Measurements from ENCODE around the gene DLGAP1. TPM values are rescaled to one million over a fixed set of nuclear protein-coding genes. Genes with fewer than 3 reads are reported as not detected.

DLGAP1 gene
- total and polyA plus RNA-seq, 2 donors (not counting 1 experiment from before 2014, with no cell fraction given): 0.07 to 0.61 TPM

- DNase-seq: no peak
- Histone ChIP-seq H3K4me2 (replicated peaks; ENCODE audit: low read depth, low read length, poor library complexity, severe bottlenecking) (no peak overlapping the region), H3K4me3 (ENCODE audit: control extremely low read depth in 1 of 5, extremely low read depth in 1 of 5, insufficient read depth in 1 of 5, low read depth in 2 of 5, low read length in 4 of 5) (no peak overlapping the region), H3K36me3 (replicated peaks in 1 of 2; ENCODE audit: control extremely low read depth in 1 of 2, control insufficient read depth in 1 of 2, extremely low read depth in 1 of 2, insufficient read depth in 2 of 2, low read length in 1 of 2) (no peaks in the 10 kb centered on the region), H3K27ac (ENCODE audit: low read length in 2 of 2) (no peak overlapping the region), H3K4me1 (ENCODE audit: control insufficient read depth in 2 of 2, insufficient read depth in 2 of 2, low read length in 2 of 2) (no peaks in the 10 kb centered on the region), H3K9ac (ENCODE audit: low read length) (no peak overlapping the region), H4K20me1 (ENCODE audit: control insufficient read depth, insufficient read depth, low read length, poor library complexity, severe bottlenecking) (no peaks in the 10 kb centered on the region), H2AFZ (ENCODE audit: insufficient read depth, low read depth, low read length, poor library complexity, severe bottlenecking) (no peak overlapping the region), H3K27me3 (replicated peaks in 1 of 4; ENCODE audit: control extremely low read depth in 1 of 4, control insufficient read depth in 3 of 4, insufficient read depth in 4 of 4, low read length in 3 of 4) (peaks cover 0 to 3% (median 0%) of the 10 kb centered on the region in 4 experiments), H3K9me3 (ENCODE audit: control extremely low read depth in 1 of 3, control insufficient read depth in 2 of 3, insufficient read depth in 1 of 3, low read length in 2 of 3) (peaks cover 0 to 1% (median 0%) of the 10 kb centered on the region in 3 donors), H3K79me2 (ENCODE audit: control insufficient read depth, insufficient read depth, low read length) (no peaks in the 10 kb centered on the region)
- WGBS (ENCODE audit: insufficient coverage): 94% methylated on average over 2 of the region's 5 CpGs
- POLR2A ChIA-PET: no interaction called here
- TF ChIP-seq CTCF (IDR thresholded peaks at IDR 0.05): no peak
- TF ChIP-seq EZH2 (IDR thresholded peaks at IDR 0.05; ENCODE audit: borderline replicate concordance, insufficient read depth, low read depth, low read length, poor library complexity, severe bottlenecking): no peak
- H3K27ac Mint-ChIP-seq: no peak overlapping the region
- H3K4me1 Mint-ChIP-seq: no peaks in the 10 kb centered on the region
- no peak for ATAC-seq (ENCODE audit: low read depth)
- H3K9me3 Mint-ChIP-seq (ENCODE audit: insufficient read depth): peaks cover 4% of the 10 kb centered on the region
- peaks cover 19% of the 10 kb centered on the region for H3K27me3 Mint-ChIP-seq
- CTCF ChIA-PET: interaction anchor here (0.8 to 1.7 kb wide), 2 partner anchors 8 to 13 kb away, joined by 3 to 7 read pairs; no protein-coding TSS in a partner anchor
- intact Hi-C loops (cut with micrococcal nuclease): no loop called here
- H3K4me3 Mint-ChIP-seq: no peak overlapping the region
Measured at GRCh38 chr18:3679241-3679640, 775.9 kb downstream of the DLGAP1 start.

GRCh38 chr18:3675994-3676393, 779.1 kb downstream of the DLGAP1 start:
- Histone ChIP-seq H3K9ac (ENCODE audit: low read length) (no peak overlapping the region), H3K4me2 (replicated peaks; ENCODE audit: low read depth, low read length, poor library complexity, severe bottlenecking) (no peak overlapping the region), H3K27me3 (replicated peaks in 1 of 4; ENCODE audit: control extremely low read depth in 1 of 4, control insufficient read depth in 3 of 4, insufficient read depth in 4 of 4, low read length in 3 of 4) (peaks cover 0 to 3% (median 0%) of the 10 kb centered on the region in 4 experiments), H3K9me3 (ENCODE audit: control extremely low read depth in 1 of 3, control insufficient read depth in 2 of 3, insufficient read depth in 1 of 3, low read length in 2 of 3) (peaks cover 0 to 1% (median 0%) of the 10 kb centered on the region in 3 donors), H3K4me3 (ENCODE audit: control extremely low read depth in 1 of 5, extremely low read depth in 1 of 5, insufficient read depth in 1 of 5, low read depth in 2 of 5, low read length in 4 of 5) (no peak overlapping the region), H3K27ac (ENCODE audit: low read length in 2 of 2) (no peak overlapping the region), H4K20me1 (ENCODE audit: control insufficient read depth, insufficient read depth, low read length, poor library complexity, severe bottlenecking) (no peaks in the 10 kb centered on the region), H2AFZ (ENCODE audit: insufficient read depth, low read depth, low read length, poor library complexity, severe bottlenecking) (no peak overlapping the region), H3K4me1 (ENCODE audit: control insufficient read depth in 2 of 2, insufficient read depth in 2 of 2, low read length in 2 of 2) (no peaks in the 10 kb centered on the region), H3K36me3 (replicated peaks in 1 of 2; ENCODE audit: control extremely low read depth in 1 of 2, control insufficient read depth in 1 of 2, extremely low read depth in 1 of 2, insufficient read depth in 2 of 2, low read length in 1 of 2) (no peaks in the 10 kb centered on the region), H3K79me2 (ENCODE audit: control insufficient read depth, insufficient read depth, low read length) (no peaks in the 10 kb centered on the region)
- CTCF ChIA-PET: interaction anchor here (3.3 kb wide), 1 partner anchor 11 kb away, joined by 20 read pairs; no protein-coding TSS in a partner anchor
- Mint-ChIP-seq H3K27me3 (peaks cover 16% of the 10 kb centered on the region), H3K9me3 (ENCODE audit: insufficient read depth) (no peaks in the 10 kb centered on the region), H3K4me1 (no peaks in the 10 kb centered on the region), H3K27ac (no peak overlapping the region), H3K4me3 (no peak overlapping the region)
- intact Hi-C loops (cut with micrococcal nuclease): no loop called here
- no peak for TF ChIP-seq EZH2 (IDR thresholded peaks at IDR 0.05; ENCODE audit: borderline replicate concordance, insufficient read depth, low read depth, low read length, poor library complexity, severe bottlenecking)
- no peak for TF ChIP-seq CTCF (IDR thresholded peaks at IDR 0.05)
- WGBS (ENCODE audit: insufficient coverage): 98% methylated on average over 6 of the region's 8 CpGs
- ATAC-seq (ENCODE audit: low read depth): no peak
- DNase-seq: no peak
- POLR2A ChIA-PET: no interaction called here
